HCT116 (cell line): ENCODE measurements around the gene ACBD5. TPM values are rescaled to one million over a fixed set of nuclear protein-coding genes. Genes with fewer than 3 reads are reported as not detected.

ENCODE experiments used
- ATAC-seq: fragments of 200-7000 bp; cut with Tn5 transposase; 2 replicates; pipeline ENCODE4 v1.9.1; 2020; ENCODE audit warnings: mild to moderate bottlenecking, moderate library complexity
- BruUV-seq: library from RNA; stranded (reverse); fragments of 400-500 nt; replicated peaks from 2 replicates; lab custom pipeline; 2021; lab: Mats Ljungman, UMichigan
- CTCF ChIA-PET: fragments of 300-600 bp; sonication (Branson Sonifier 250); formaldehyde crosslinking; loops from one replicate; lab custom pipeline; 2021; ENCODE audit warnings: antibody characterized with exemption; lab: Charles Lee
- POLR2A ChIA-PET: fragments of 300-600, 350-600 bp; sonication (Branson Sonifier 250); formaldehyde crosslinking; loops from one replicate; lab custom pipeline; 2021; ENCODE audit warnings: antibody characterized with exemption; lab: Charles Lee
- RAD21 ChIA-PET, 2 experiments: fragments of 300-600 bp; sonication (Branson Sonifier 250); formaldehyde crosslinking; loops; one replicate each; lab custom pipeline; 2023; ENCODE audit warnings: low total read pairs in 2 of 2; ENCODE audit not compliant: uncharacterized antibody in 2 of 2, unreplicated experiment in 2 of 2, low non-redundant PET in 1 of 2; lab: Charles Lee
- DNase-seq: peaks from one replicate; pipeline ENCODE4 v3.0.0-alpha.2; 2010; ENCODE audit warnings: low read depth, low spot score
- H2AFZ ChIP-seq: fragments of 200-600 bp; shearing (Covaris generic), sonication (generic); 2 replicates; pipeline ENCODE4 v1.6.1; 2017; ENCODE audit warnings: low read depth, mixed run types, mixed read lengths, antibody characterized with exemption, low read length; ENCODE audit not compliant: poor library complexity, severe bottlenecking
- H3K27ac ChIP-seq: 2 replicates; pipeline ENCODE4 v1.5.1; 2012; ENCODE audit warnings: low read depth, low read length
- H3K27me3 ChIP-seq: fragments of 200-600 bp; sonication (generic); 2 replicates; pipeline ENCODE4 v1.6.1; 2016; ENCODE audit warnings: mixed run types, low read length, mixed read lengths; ENCODE audit not compliant: insufficient read depth
- H3K36me3 ChIP-seq, 2 experiments: fragments of 200-500 bp in 1 of 2; fragments of 200-600 bp in 1 of 2; sonication (Bioruptor generic) in 1 of 2; sonication (generic) in 1 of 2; 2 replicates each; pipeline versions ENCODE4 v1.5.1 to v1.6.1; 2014 to 2016; ENCODE audit warnings: low read length in 2 of 2, inconsistent platforms in 1 of 2, mixed read lengths in 1 of 2, mixed run types in 1 of 2; ENCODE audit not compliant: insufficient read depth in 2 of 2, control insufficient read depth in 1 of 2
- H3K4me1 ChIP-seq, 2 experiments: fragments of 200-600 bp in 1 of 2; sonication (generic) in 1 of 2; 2 replicates each; pipeline versions ENCODE4 v1.5.1 to v1.6.1; 2012 to 2017; ENCODE audit warnings: low read length in 2 of 2, inconsistent platforms in 1 of 2, mild to moderate bottlenecking in 1 of 2, mixed read lengths in 1 of 2, mixed run types in 1 of 2, moderate library complexity in 1 of 2; ENCODE audit not compliant: insufficient read depth in 2 of 2, control insufficient read depth in 1 of 2
- H3K4me2 ChIP-seq: fragments of 200-600 bp; sonication (generic); 2 replicates; pipeline ENCODE4 v1.6.1; 2017; ENCODE audit warnings: mixed run types, low read length, mixed read lengths
- H3K4me3 ChIP-seq, 2 experiments: fragments of 200-600 bp in 1 of 2; sonication (generic) in 1 of 2; replicated peaks in 1 of 2; 2 replicates each; pipeline ENCODE4 v1.5.1; 2011 to 2016; ENCODE audit warnings: low read length in 2 of 2, control low read depth in 1 of 2, low read depth in 1 of 2, mild to moderate bottlenecking in 1 of 2, mixed read lengths in 1 of 2, mixed run types in 1 of 2
- H3K79me2 ChIP-seq: fragments of 200-600 bp; sonication (generic); 2 replicates; pipeline ENCODE4 v1.6.1; 2017; ENCODE audit warnings: mild to moderate bottlenecking, mixed run types, low read length, moderate library complexity, mixed read lengths; ENCODE audit not compliant: insufficient read depth
- H3K9ac ChIP-seq: fragments of 200-600 bp; sonication (generic); 2 replicates; pipeline ENCODE4 v1.6.1; 2016; ENCODE audit warnings: low read length, mixed read lengths
- H3K9me2 ChIP-seq: fragments of 200-600 bp; sonication (generic), shearing (Covaris generic); 2 replicates; pipeline ENCODE4 v1.6.1; 2017; ENCODE audit warnings: mixed run types, mild to moderate bottlenecking, moderate library complexity; ENCODE audit not compliant: insufficient read depth
- H3K9me3 ChIP-seq, 2 experiments: fragments of 200-500 bp in 1 of 2; fragments of 200-600 bp in 1 of 2; sonication (Bioruptor generic) in 1 of 2; sonication (generic) in 1 of 2; 2 replicates each; pipeline ENCODE4 v1.6.1; 2014 to 2017; ENCODE audit warnings: low read length in 2 of 2, mixed read lengths in 2 of 2, inconsistent platforms in 1 of 2, low read depth in 1 of 2, mild to moderate bottlenecking in 1 of 2, mixed run types in 1 of 2, moderate library complexity in 1 of 2; ENCODE audit not compliant: control insufficient read depth in 1 of 2, insufficient read depth in 1 of 2
- H4K20me1 ChIP-seq: fragments of 200-600 bp; sonication (generic), shearing (Covaris generic); 2 replicates; pipeline ENCODE4 v1.6.1; 2017; ENCODE audit warnings: mixed run types, mild to moderate bottlenecking, moderate library complexity; ENCODE audit not compliant: insufficient read depth
- CBX3 ChIP-seq: IDR thresholded peaks from 2 replicates; pipeline ENCODE4 v1.6.1; 2012; ENCODE audit warnings: low read depth
- EGR1 ChIP-seq: IDR thresholded peaks from 2 replicates; pipeline ENCODE4 v1.6.1; 2012; ENCODE audit warnings: low read depth
- FOSL1 ChIP-seq: IDR thresholded peaks from 2 replicates; pipeline ENCODE4 v1.6.1; 2012; ENCODE audit warnings: low read depth
- JUND ChIP-seq: IDR thresholded peaks from 2 replicates; pipeline ENCODE4 v1.6.1; 2012
- POLR2A ChIP-seq: IDR thresholded peaks from 2 replicates; pipeline ENCODE4 v1.7.0; 2011; ENCODE audit warnings: borderline replicate concordance; ENCODE audit not compliant: insufficient read depth, insufficient read length; ENCODE audit errors: extremely low read depth
- POLR2AphosphoS5 ChIP-seq: IDR thresholded peaks from 2 replicates; pipeline ENCODE4 v1.6.1; 2011; ENCODE audit warnings: mild to moderate bottlenecking, low read depth, low read length, moderate library complexity
- RAD21 ChIP-seq: IDR thresholded peaks from 2 replicates; pipeline ENCODE4 v1.6.1; 2012; ENCODE audit warnings: low read depth, mild to moderate bottlenecking
- SP1 ChIP-seq: IDR thresholded peaks from 2 replicates; pipeline ENCODE4 v1.6.1; 2012; ENCODE audit warnings: low read depth
- TCF7L2 ChIP-seq: IDR thresholded peaks from 2 replicates; pipeline ENCODE4 v1.7.0; 2011; ENCODE audit warnings: borderline replicate concordance, inconsistent platforms; ENCODE audit not compliant: insufficient read depth, insufficient read length; ENCODE audit errors: extremely low read depth
- ZFX ChIP-seq: fragments of 450-650 bp; IDR thresholded peaks from 2 replicates; pipeline ENCODE4 v1.6.1; 2017
- ZNF274 ChIP-seq: fragments of 200-500 bp; sonication (Bioruptor generic); IDR thresholded peaks from 2 replicates; pipeline ENCODE4 v1.6.1; 2014; ENCODE audit warnings: mild to moderate bottlenecking, low read depth, low read length, inconsistent platforms
- intact Hi-C: fragments of 100-400 bp; cut with micrococcal nuclease; formaldehyde crosslinking; loops from 2 replicates; pipeline ENCODE4 v1.10.0; 2022
- total RNA-seq: library from RNA; stranded (reverse); gene quantifications from one replicate; pipeline ENCODE4 v1.2.1, GENCODE V29; 2021; ENCODE audit not compliant: unreplicated experiment
- TF ChIP-seq, protein P1 (sequence below): IDR thresholded peaks from 2 replicates; pipeline ENCODE4 v1.6.1; 2012
- TF ChIP-seq, protein P2 (sequence below): IDR thresholded peaks from 2 replicates; pipeline ENCODE4 v1.6.1; 2011; ENCODE audit warnings: mild to moderate bottlenecking, low read length, moderate library complexity; ENCODE audit not compliant: insufficient replicate concordance; ENCODE audit errors: extremely low read depth

Gene ACBD5
- total RNA-seq, 1 experiment from 2014 or later: 19.5 TPM

- Histone ChIP-seq H2AFZ (no peak within 1 kb of the TSS), H3K27me3 (no peaks in the 10 kb centered on the region), H3K9me2 (no peaks in the 10 kb centered on the region), H3K79me2 (peaks cover 85% of the 10 kb centered on the region), H3K27ac (peak within 1 kb of the TSS; percentile 94), H3K9me3 (no peaks in the 10 kb centered on the region), H3K4me1 (peaks cover 10 to 21% of the 10 kb centered on the region in 2 experiments; a peak in 3 of 4 replicates), H3K36me3 (peaks cover 12 to 21% of the 10 kb centered on the region in 2 experiments), H3K4me2 (peak within 1 kb of the TSS; percentile 98), H3K4me3 (peak within 1 kb of the TSS; percentile 95 to 100), H3K9ac (peak within 1 kb of the TSS; percentile 85), H4K20me1 (peaks cover 13% of the 10 kb centered on the region; the same call in 1 of the 2 replicates)
- ChIA-PET RAD21 (no interaction called here), CTCF (interaction anchor here (1.0 to 1.2 kb wide), 2 partner anchors 16 to 27 kb away, joined by 3 read pairs; no protein-coding TSS in a partner anchor), POLR2A (interaction anchor here (0.6 to 1.3 kb wide), 3 partner anchors 9 to 565 kb away, joined by 3 to 6 read pairs (median 3); no protein-coding TSS in a partner anchor)
- TF ChIP-seq EGR1 (peak; percentile 96), POLR2A (peak; percentile 54), CBX3 (no peak), ZFX (peak; percentile 37; the same call in 1 of the 2 replicates), ZNF274 (no peak), FOSL1 (no peak), RAD21 (no peak), SP1 (peak; percentile 83), TCF7L2 (peak; percentile 70), POLR2AphosphoS5 (peak; percentile 74), JUND (peak; percentile 20)
- TF ChIP-seq, protein P1, sequence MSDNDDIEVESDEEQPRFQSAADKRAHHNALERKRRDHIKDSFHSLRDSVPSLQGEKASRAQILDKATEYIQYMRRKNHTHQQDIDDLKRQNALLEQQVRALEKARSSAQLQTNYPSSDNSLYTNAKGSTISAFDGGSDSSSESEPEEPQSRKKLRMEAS: peak; percentile 68
- TF ChIP-seq, protein P2, sequence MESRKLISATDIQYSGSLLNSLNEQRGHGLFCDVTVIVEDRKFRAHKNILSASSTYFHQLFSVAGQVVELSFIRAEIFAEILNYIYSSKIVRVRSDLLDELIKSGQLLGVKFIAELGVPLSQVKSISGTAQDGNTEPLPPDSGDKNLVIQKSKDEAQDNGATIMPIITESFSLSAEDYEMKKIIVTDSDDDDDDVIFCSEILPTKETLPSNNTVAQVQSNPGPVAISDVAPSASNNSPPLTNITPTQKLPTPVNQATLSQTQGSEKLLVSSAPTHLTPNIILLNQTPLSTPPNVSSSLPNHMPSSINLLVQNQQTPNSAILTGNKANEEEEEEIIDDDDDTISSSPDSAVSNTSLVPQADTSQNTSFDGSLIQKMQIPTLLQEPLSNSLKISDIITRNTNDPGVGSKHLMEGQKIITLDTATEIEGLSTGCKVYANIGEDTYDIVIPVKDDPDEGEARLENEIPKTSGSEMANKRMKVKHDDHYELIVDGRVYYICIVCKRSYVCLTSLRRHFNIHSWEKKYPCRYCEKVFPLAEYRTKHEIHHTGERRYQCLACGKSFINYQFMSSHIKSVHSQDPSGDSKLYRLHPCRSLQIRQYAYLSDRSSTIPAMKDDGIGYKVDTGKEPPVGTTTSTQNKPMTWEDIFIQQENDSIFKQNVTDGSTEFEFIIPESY: peak; percentile 31
- intact Hi-C loops: loop anchor here (2.0 kb wide), 1 partner anchor 86 kb away; the partner anchor contains the start of gene ACBD5
- BruUV-seq: TSS peak; percentile 60
- ATAC-seq (peak; percentile 82), DNase-seq (peak; percentile 78)
Measured at GRCh38 chr10:27155066-27155754, 85.4 kb downstream of the ACBD5 start, which contains the start of gene MASTL. TSS of gene MASTL (plus strand) at chr10:27155352. CDS start at chr10:27155427, 75 bp downstream.
